CD4-positive, alpha-beta T cell (primary cell): ENCODE data around the gene MAN1A1. TPM values are rescaled to one million over a fixed set of nuclear protein-coding genes. Genes with fewer than 3 reads are reported as not detected.
A peak's percentile ranks its signal among the peaks of the same experiment; 100 is the strongest.

Source experiments
- ATAC-seq: fragments of 200-7000 bp; cut with Tn5 transposase; one replicate; pipeline ENCODE4 v1.10.0; 2022; ENCODE audit warnings: mild to moderate bottlenecking; ENCODE audit not compliant: poor library complexity
- CTCF ChIA-PET: fragments of 350-600 bp; sonication (Branson Sonifier 250); formaldehyde crosslinking; loops from one replicate; lab custom pipeline; 2021; ENCODE audit warnings: antibody characterized with exemption, inconsistent platforms; lab: Charles Lee
- POLR2A ChIA-PET: fragments of 350-600 bp; sonication (Branson Sonifier 250); formaldehyde crosslinking; loops from one replicate; lab custom pipeline; 2021; ENCODE audit warnings: antibody characterized with exemption, inconsistent platforms; lab: Charles Lee
- DNase-seq, 14 experiments: peaks; one replicate each; pipeline ENCODE4 v3.0.0-alpha.2; 2013 to 2020; ENCODE audit warnings: mixed read lengths in 2 of 14
- H3K27ac ChIP-seq, 2 donors: one replicate each; pipeline versions ENCODE4 v1.5.1 to v1.7.0; 2013; ENCODE audit warnings: low read length in 2 of 2, low read depth in 1 of 2, mild to moderate bottlenecking in 1 of 2
- H3K27me3 ChIP-seq, 2 experiments: 1 replicate in 1 of 2; 2 replicates in 1 of 2; pipeline versions ENCODE4 v1.6.1 to v1.7.0; 2013; ENCODE audit warnings: low read length in 2 of 2, control low read depth in 1 of 2, mild to moderate bottlenecking in 1 of 2, moderate library complexity in 1 of 2; ENCODE audit not compliant: insufficient read depth in 2 of 2, control insufficient read depth in 1 of 2
- H3K36me3 ChIP-seq: one replicate; pipeline ENCODE4 v1.6.1; 2013; ENCODE audit warnings: low read length, control low read depth; ENCODE audit not compliant: insufficient read depth
- H3K4me1 ChIP-seq: one replicate; pipeline ENCODE4 v1.6.1; 2013; ENCODE audit warnings: low read length, control low read depth; ENCODE audit not compliant: insufficient read depth
- H3K4me3 ChIP-seq: one replicate; pipeline ENCODE4 v1.5.1; 2013; ENCODE audit warnings: mild to moderate bottlenecking, low read length, moderate library complexity
- H3K9me3 ChIP-seq, 2 experiments: 1 replicate in 1 of 2; 2 replicates in 1 of 2; pipeline versions ENCODE4 v1.6.1 to v1.7.0; 2013; ENCODE audit warnings: low read length in 2 of 2, mild to moderate bottlenecking in 2 of 2, control low read depth in 1 of 2, moderate library complexity in 1 of 2; ENCODE audit not compliant: control insufficient read depth in 1 of 2, insufficient read depth in 1 of 2
- H3K27ac Mint-ChIP-seq: one replicate; pipeline ENCODE4 v1.8.0; 2020; ENCODE audit warnings: mixed read lengths
- H3K27me3 Mint-ChIP-seq: one replicate; pipeline ENCODE4 v1.8.0; 2021; ENCODE audit warnings: mixed read lengths
- H3K36me3 Mint-ChIP-seq: one replicate; pipeline ENCODE4 v1.8.0; 2021; ENCODE audit warnings: low read depth, mixed read lengths
- H3K4me1 Mint-ChIP-seq: one replicate; pipeline ENCODE4 v1.8.0; 2021; ENCODE audit warnings: low read depth, mixed read lengths
- H3K4me3 Mint-ChIP-seq: one replicate; pipeline ENCODE4 v1.8.0; 2020; ENCODE audit warnings: mild to moderate bottlenecking, mixed read lengths
- H3K9me3 Mint-ChIP-seq: one replicate; pipeline ENCODE4 v1.8.0; 2020; ENCODE audit warnings: mixed read lengths
- CTCF ChIP-seq: fragments of 200-600 bp; IDR thresholded peaks from one replicate; pipeline ENCODE4 v1.8.0; 2022; ENCODE audit warnings: antibody characterized with exemption, mild to moderate bottlenecking
- intact Hi-C, 2 experiments: fragments of 100-400 bp; cut with DNase I in 1 of 2; cut with micrococcal nuclease in 1 of 2; formaldehyde crosslinking; loops; one replicate each; pipeline versions ENCODE4 v1.15.1 to v1.9.0; 2023 to 2025; cut with DNase I, micrococcal nuclease
- total RNA-seq, 174 experiments: library from RNA in 2 of 174; stranded (reverse) in 2 of 174; gene quantifications; one replicate each; pipeline ENCODE4 v1.2.3 and lab custom pipeline; 2021 to 2026

Gene MAN1A1
- total RNA-seq, 2 experiments from 2014 or later, result 4.5 to 4.9 TPM

GRCh38 chr6:119182216-119182803 is 167.3 kb downstream of the MAN1A1 start:
- Histone ChIP-seq H3K27ac (no peak overlapping the region), H3K9me3 (no peaks in the 10 kb centered on the region), H3K4me3 (no peak overlapping the region), H3K36me3 (peaks cover 22% of the 10 kb centered on the region), H3K27me3 (no peaks in the 10 kb centered on the region), H3K4me1 (peaks cover 6% of the 10 kb centered on the region)
- POLR2A ChIA-PET, result no interaction called here
- TF ChIP-seq CTCF, result no peak
- intact Hi-C loops, result no loop called here
- CTCF ChIA-PET, result no interaction called here
- H3K27ac Mint-ChIP-seq, result no peak overlapping the region
- H3K9me3 Mint-ChIP-seq, result no peaks in the 10 kb centered on the region
- H3K4me1 Mint-ChIP-seq, result peaks cover 21% of the 10 kb centered on the region
- DNase-seq (no peak), ATAC-seq (no peak)
- no peak overlapping the region for H3K4me3 Mint-ChIP-seq
- no peaks in the 10 kb centered on the region for H3K27me3 Mint-ChIP-seq
- peaks cover 29% of the 10 kb centered on the region for H3K36me3 Mint-ChIP-seq

GRCh38 chr6:119181046-119181445 is 168.5 kb downstream of the MAN1A1 start:
- ChIA-PET POLR2A (interaction anchor here (0.6 kb wide), 1 partner anchor 921 kb away, joined by 6 read pairs; no protein-coding TSS in a partner anchor), CTCF (no interaction called here)
- Mint-ChIP-seq H3K9me3 (no peaks in the 10 kb centered on the region), H3K27me3 (no peaks in the 10 kb centered on the region), H3K4me3 (no peak overlapping the region), H3K4me1 (peaks cover 21% of the 10 kb centered on the region), H3K27ac (no peak overlapping the region), H3K36me3 (peaks cover 16% of the 10 kb centered on the region)
- Histone ChIP-seq H3K4me1 (peaks cover 6% of the 10 kb centered on the region), H3K9me3 (no peaks in the 10 kb centered on the region), H3K4me3 (no peak overlapping the region), H3K27me3 (no peaks in the 10 kb centered on the region), H3K27ac (no peak overlapping the region), H3K36me3 (peaks cover 15% of the 10 kb centered on the region)
- no peak for TF ChIP-seq CTCF
- intact Hi-C loops, result no loop called here
- ATAC-seq (no peak), DNase-seq (no peak)

- Mint-ChIP-seq H3K27ac (no peak overlapping the region), H3K4me3 (no peak overlapping the region), H3K9me3 (no peaks in the 10 kb centered on the region), H3K4me1 (peaks cover 21% of the 10 kb centered on the region), H3K36me3 (peaks cover 14% of the 10 kb centered on the region), H3K27me3 (no peaks in the 10 kb centered on the region)
- intact Hi-C loops, result no loop called here
- Histone ChIP-seq H3K27ac (no peak overlapping the region), H3K27me3 (no peaks in the 10 kb centered on the region), H3K9me3 (no peaks in the 10 kb centered on the region), H3K36me3 (peaks cover 11% of the 10 kb centered on the region), H3K4me3 (no peak overlapping the region), H3K4me1 (peaks cover 6% of the 10 kb centered on the region)
- ATAC-seq (no peak), DNase-seq (peak in 3 of 14 experiments; percentile 12 to 21 (median 15))
- ChIA-PET CTCF (no interaction called here), POLR2A (no interaction called here)
- TF ChIP-seq CTCF, result no peak
Observed at GRCh38 chr6:119179842-119180241, 169.7 kb downstream of the MAN1A1 start.
